NCI-H1048 (cell line): ENCODE data around the gene GAR1.
A peak's percentile ranks its signal among the peaks of the same experiment; 100 is the strongest.
"Not testable (repeated sequence)": the region's sequence is repeated elsewhere in the genome, so short reads cannot be mapped to it uniquely, and the experiment has no call there.

Source experiments
- DNase-seq: peaks from one replicate; lab custom pipeline; 2025; lab: John Stamatoyannopoulos, UW

GAR1 gene

DNA sequence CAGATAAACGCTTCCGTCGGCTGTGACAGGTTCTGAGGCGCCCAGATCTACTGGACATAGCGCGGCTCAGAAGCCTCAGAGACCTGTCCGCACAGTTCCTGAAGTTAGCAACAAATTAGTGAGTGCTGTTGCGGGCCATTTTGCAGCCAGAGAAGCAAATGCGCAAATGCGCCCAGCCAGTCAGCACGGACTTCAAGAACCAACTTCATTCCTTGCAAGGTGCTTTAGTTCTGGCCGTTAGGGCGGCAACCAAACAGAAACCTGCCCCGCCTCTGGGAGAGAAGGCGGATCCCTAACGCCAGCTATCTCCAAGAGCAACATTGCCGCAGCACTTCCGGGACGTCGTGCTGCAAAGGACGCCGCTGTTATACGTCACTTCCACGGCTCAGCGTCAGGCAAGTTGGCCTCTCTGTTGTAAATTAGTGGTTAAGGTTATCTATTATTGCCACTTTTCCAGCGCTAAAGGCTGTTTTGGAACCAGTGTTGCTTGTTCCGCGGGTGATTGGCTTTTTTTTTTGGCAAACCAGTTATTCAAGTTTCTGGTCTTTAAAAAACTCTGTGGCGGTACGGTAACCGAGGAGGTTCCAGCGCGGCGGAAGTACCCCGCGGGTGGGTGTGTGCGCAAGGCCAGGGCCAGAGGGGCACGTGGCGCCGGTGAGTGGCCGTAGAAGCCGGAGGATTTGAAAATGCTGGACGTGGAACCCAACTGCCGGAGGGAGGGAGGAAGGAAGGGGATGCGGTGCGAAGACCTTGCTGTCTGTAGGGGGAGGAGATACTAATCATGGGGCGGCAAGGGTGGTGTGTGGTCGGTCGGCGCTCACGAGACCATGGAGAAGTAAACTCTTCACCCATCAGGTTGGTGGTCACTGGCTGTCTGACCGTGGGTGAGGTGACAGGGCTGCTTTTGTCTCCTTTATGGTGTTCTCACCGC is at the start of gene GAR1:
TSS of gene GAR1 (plus strand) at position 612 of the 931 bp plus-strand sequence. CDS start 403 bp downstream, outside the sequence.
- peak; percentile 61 for DNase-seq

DNA sequence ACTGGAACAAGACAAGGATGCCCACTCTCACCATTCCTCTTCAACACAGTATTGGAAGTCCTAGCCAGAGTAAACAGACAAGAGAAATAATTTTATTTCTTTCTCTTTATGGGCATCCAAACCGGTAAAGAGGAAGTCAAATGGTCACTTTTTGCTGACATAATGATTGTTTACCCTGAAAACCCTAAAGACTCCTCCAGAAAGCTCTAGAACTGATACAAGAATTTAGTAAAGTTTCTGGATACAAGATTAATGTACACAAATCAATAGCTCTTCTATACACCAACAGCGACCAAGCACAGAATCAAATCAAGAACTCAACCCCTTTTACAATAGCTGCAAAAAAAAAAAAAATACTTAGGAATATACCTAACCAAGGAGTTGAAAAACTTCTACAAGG is 33.5 kb upstream of the GAR1 start:
- not testable (repeated sequence) for DNase-seq

DNA sequence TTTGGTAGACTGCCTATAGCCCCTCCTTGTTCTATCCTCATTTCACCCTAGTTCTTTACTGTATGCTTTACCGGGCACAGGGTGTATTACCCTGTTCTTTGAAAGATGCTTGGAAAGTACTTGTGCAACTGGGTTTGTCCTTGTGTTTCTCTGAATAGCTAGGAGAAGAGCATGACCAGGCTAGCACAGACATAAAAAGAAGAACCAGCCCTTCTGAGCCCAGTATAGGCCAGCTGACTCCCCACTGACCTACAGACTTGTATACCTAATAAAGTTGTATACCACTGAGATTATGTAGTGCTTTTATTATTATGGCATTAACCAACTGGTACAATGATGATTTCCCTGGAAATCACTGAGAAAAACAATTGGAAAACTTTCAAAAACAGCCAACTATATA is 28.7 kb upstream of the GAR1 start:
- no peak for DNase-seq

DNA sequence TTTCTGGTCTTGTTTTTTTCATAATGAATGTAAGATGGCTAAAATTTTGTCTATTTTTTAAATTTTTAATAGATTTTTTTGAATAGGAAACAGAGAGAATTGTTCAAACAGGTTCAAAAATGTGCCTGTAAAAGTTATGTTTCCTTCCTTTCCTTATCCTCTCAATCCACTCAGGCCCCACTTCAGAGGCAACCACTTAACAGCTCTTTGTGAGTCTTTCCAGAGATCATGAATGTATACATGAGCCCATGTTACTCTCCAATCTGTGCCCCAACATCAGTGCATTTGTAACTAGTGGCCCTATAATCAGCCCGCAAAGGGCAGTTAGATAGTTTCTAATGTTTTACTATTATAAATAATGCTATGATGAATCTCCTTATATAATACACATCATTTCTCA is 27.8 kb upstream of the GAR1 start:
- no peak for DNase-seq

DNA sequence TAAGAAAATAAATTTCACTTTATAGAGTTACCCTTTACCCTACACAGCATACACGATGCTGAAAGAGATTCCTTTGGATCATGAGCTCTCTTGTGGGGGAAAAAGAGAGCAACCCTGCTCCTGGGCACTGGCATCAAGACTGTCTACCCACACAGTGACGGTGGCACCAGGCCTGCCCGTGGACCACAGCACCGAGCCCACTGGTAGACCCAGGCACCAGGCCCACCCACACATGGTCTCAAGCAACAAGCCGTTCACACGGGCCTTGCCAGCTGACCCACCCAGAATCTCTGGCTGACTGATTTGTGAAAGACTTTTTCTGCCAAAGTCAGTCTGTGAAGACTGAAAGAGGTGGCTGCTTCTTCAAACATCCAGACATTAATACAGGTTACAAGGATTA is 20.5 kb upstream of the GAR1 start:
- no peak for DNase-seq

DNA sequence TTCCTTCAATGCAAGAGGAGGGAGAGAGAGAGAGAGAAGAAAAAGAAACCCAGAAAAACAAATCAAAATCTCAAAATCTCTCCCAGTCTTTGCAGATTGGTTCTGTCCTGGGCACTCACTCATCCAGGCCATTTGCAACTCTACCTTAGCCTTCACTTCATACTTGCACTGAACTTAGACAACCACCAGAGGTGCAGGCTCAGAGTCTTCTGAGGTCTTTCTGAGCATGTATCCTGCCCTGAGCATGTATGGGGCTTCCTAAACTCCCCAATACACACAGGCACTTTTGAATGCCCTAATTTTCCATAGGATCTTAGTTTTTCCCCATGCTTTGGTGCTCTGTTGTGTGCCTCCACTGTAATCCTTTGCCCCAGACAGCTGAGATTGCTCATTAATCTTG is 16.7 kb upstream of the GAR1 start:
- DNase-seq, result no peak

DNA sequence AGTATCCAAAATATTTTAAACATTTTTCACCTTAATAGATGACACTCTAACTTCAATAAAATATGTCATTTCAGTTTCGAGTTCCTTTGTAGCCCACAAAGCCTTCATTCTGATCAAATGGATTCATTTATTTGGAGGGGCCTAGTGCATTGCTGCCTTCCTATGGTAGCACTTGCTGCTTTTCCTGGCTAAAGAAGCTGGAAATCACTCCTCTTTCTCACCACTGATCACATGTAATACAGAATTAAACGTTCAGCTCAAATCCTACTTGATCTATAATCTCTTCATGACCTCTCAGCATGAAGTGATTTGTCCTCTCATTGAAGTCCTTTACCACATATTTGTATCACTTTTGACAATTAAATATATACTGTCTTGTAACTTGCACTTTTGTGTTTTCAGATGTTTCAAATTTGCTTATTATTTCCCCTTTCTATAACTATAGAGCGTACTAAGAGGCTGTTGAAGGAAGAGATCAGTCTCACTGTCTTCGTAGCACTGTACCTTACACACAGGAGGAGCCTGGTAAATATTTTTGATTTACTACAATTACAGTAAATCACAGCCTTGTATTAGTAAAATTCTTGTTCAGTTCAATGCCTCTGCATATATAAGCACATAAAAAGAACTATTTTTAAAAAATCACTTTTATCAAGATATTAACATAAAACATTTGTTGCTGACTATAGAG is 14.3 kb upstream of the GAR1 start:
- no peak for DNase-seq

DNA sequence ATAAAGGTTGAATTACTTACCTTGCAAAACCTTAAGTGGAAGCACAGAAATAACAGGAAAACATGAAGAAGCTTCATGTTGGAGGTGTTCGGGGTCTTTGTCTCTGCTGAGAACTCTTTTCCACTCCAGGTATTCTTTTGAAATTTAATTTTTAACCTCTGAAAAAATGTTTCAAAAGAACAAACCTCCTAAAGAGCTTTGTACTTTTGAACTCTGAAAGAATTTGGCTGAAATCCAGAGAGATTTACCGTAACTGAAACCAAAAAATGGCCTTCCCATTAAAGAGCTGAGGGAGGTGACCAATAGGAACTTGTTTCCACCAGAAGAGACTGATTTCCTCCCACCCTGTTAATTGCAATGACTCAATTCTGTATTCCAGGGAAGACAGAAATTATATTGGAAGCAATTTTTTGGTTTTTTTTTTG is 13.7 kb upstream of the GAR1 start, which contains the start of gene CFI:
TSS of gene CFI (minus strand) at position 105 of the 425 bp plus-strand sequence. CDS start at position 77, 28 bp downstream.
- no peak for DNase-seq

DNA sequence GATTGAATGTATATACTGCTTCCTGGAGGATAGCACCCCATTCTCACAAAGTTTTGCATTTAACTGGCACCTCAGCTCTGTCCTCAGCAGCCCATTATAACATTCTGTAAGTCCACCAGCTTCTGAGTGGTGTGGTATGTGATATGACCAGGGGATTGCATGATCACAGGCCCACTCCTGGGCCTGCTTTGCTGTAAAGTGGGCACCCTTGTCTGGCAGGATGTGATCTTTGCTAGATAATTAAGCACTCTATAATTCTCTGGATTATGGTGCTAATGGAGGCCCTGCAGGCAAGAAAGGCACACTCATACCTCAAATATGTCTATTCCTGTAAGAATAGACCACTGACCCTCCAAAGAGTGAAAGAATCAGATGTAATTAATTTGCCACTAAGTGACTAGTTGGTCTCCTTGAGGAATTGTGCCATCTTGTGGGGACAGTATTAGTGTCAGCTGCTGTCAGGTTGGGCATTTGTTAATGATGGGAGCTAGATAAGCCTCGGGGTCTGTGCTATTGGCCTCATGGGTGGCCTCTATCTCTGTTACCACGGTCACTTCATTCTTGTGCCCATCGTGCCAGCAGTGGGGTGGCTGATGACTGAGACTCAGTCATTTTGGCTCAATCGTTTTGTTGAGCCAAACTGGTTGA is 11.5 kb upstream of the GAR1 start:
- peak; percentile 6 for DNase-seq

DNA sequence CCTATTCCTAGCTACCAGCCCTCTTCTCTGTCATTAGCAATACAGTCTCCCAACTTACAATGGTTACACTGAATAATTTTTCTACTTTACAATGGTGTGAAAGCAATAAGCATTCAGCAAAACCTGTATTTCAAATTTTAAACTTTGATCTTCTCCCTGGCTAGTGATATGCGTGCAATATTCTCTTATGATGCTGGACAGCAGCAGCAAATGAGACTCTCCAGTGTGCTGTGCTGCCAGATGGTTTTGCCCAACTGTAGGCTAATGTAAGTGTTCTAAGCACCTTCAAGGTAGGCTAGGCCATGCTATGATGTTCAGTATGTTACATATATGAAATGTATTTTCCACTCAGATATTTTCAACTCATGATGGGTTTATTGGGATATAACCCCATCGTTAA is 5.9 kb upstream of the GAR1 start:
- DNase-seq, result no peak

DNA sequence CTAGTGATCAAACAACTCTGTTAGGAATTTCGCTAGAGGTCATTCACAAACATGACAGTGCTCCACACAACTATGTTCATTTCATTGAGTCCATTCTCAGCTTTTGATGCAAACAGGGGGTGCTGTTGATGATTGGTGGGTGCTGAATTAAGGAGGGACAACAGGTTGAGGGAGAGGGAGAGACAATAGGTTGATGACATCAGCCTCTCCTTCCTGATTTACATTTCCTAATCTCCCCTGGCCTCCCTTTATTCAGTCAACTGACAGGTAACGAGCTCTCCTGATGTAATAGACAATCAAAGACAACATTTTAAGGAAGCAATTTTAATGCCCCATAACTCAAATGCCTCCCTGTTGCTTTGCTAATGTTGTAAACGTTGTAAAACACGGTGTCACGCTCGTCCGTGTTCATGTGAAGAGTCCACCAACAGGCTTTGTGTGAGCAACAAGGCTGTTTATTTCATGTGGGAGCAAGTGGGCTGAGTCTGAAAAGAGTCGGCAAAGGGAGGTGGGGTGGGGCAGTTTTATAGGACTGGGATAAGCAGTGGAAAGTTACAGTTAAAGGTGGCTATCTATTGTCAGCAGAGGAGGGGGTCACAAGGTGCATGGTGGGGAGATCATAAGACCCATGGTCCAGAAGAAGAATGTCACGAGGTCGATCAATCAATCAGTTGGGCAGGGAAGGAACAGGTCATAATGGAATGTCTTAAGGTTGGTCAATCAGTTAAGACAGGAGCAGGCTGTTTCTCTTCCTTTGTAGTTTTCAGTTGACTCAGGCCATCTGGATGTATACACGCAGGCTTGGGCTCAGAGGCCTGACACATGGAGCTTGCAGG is 4.8 kb upstream of the GAR1 start:
- DNase-seq, result no peak

DNA sequence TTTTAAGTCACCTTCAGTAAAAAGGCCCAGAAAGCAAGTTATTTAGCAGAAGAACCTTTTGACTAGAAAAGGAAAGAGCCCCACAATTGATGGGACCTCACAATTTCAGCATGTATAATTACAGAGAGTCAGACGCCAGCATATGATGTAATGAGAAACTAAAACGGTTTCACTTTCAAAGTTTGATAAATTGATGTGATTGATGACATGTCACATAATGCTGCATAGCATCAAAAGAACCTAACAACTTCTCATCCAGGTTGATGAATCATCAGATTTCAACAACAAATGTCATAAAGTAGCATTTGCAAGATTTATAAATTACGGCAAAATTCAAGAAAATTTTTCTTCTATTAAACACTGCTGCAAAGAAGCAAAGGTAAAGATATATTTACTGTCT is 3.9 kb upstream of the GAR1 start:
- no peak for DNase-seq

DNA sequence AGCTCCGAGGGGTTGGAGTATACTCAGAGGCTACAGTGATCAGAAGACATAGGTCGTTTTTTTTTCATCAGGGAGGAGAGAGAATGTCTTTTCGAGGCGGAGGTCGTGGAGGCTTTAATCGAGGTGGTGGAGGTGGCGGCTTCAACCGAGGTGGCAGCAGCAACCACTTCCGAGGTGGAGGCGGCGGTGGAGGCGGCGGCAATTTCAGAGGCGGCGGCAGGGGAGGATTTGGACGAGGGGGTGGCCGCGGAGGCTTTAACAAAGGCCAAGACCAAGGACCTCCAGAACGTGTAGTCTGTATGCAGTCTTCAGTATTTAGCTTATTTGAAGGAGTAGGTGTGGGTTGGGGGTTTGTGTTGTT is 500 bp downstream of the GAR1 start:
- DNase-seq, result no peak

DNA sequence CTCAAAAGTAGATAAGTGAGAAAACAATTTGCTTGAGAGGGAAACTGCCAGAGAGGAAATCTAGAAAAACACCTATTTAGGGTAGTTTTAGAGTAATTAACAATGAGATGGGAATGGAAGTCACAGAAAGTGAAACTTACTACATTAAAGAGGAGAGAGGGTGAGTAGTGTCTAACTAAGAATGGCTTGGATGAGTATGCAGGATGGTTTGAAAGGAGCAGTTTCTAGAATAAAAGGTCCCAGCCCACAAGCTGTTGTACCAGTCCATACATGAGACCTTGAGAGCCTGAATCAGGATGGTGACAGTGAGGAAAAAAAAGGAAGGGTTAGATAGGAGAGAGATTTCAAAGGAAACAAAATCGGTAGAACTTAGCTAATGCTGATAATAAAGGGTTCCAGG is 1.3 kb downstream of the GAR1 start:
- DNase-seq, result no peak

DNA sequence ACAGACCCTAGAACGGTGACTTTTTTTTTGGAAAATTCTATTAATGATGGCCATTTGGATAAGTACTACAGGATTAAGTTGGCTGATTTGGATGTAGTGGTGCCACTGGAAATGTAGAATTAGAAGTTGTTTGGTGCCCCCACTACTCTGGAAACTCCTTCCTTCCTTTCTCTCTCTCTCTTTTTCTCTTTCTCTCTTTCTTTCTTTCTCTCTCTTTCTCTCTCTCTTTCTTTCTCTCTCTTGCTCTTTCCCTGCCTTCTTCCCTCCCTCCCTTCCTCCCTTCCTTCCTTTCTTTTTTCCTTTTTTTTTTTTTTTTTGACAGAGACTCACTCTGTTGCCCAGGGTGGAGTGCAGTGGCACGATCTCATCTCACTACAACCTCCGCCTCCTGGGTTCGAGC is 2.7 kb downstream of the GAR1 start:
- no peak for DNase-seq

DNA sequence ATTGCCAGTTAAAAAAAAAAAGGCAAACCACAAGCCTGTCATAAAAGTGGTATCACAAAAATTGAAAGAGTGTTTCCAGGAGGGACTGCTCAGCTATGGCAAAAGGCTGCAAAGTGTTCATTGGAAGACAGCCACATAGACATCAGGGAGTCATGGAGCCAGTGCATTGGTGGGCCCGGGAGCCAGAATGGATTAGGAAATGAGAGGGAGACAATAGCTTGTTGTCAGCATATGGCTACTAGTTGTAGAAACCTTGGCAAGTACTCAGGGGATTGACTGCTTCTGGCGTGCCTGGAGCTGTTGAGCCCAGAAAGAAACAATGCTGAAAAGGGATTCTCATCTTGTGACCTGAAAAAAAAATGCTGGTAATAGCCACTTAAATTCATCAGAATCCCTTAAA is 5.0 kb downstream of the GAR1 start:
- no peak for DNase-seq

DNA sequence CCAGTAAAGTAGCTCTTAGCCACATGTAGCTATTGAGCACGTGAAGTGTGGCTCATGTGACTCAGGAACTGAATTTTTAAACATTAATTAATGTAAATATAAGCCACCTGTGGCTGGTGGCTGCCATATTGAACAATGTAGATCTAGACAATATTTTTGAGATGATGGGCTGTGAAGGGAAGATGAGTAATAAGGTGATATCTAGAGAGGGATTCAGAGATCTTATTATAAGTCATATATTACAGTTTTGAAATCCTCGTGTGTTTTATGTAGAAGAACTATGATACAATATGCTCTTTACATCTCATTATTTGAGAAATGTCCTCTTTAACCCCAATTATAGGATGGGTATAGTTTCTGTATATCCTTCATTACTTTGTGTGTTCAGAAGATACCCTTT is 5.6 kb downstream of the GAR1 start:
- no peak for DNase-seq

DNA sequence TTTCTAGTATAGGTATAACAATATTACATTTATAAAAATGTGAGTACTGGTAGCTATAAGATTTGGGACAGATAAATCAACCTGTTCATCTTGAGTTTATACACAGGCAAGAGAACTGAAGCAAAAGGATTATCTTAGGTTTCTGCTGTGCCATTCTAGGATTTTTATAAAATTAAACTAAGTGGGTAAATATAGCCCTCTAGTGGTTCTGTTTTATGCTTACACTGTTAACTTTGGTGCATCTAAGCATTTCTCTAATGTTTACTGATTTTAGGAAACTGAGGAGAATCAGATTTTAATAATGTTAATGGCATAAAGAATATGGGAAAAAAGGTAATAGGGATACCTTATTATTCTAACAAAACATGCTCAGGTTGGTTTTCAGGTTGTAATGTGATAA is 11.2 kb downstream of the GAR1 start:
- no peak for DNase-seq

DNA sequence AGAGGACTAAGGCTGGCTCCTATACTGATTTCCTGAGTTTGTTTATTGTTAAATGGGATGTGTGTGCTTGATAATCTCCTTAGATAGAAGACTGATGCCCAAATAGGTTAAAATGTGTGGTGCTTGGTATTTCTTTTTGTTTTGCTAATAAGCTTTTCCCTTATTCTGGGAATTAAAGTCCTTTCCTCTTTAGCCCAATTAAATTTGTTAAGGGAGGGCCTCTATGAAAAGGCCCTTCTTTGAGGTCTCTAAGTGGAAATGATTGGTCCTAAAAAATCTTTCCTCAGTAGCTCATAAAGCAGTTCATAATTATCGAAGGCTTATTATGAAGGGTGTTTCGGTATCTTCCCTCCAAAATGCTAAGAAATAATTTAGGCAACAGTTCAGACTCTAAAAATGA is 12.1 kb downstream of the GAR1 start, which contains the start of gene RRH:
TSS of gene RRH (plus strand) at position 301 of the 400 bp plus-strand sequence. CDS start at position 357, 56 bp downstream.
- no peak for DNase-seq

DNA sequence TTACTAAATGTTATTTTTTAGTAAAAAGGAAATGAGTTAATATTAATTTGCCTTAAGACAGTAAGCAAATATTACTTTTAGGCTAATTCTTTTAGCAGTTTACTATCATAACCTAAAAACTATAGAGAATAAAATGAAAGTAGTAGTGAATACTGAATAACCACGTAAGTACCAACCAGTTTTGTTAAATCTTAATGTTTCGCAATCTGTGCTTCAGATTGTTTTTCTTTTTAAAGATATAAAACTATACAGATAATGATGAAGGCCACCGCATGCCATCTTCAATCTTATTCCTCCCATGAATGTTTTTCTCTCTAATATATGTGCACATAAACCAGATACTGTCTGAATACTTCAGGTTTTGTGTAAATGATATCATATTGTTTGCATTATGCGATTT is 18.2 kb downstream of the GAR1 start:
- DNase-seq, result no peak

DNA sequence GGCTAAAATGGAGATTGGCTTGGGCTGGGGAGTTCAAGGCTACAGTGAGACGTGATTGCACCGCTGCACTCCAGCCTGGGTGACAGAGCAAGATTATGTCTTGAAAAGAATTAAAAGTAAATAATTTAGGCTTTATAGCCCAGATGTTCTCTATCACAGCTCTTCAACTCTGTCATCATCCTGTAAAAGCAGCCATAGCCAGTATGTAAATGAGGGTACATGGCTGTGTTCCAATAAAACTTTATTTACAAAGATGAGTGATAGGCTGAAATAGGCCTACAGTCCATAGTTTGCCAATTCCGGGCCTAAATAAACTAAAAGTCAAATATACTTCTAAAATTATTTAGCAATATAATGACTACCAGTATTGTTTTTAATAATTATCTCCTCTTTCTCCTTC is 21.4 kb downstream of the GAR1 start:
- DNase-seq, result no peak
